Ishikawa (cell line): ENCODE results near the gene ZNF592.
A peak's percentile ranks its signal among the peaks of the same experiment; 100 is the strongest.

ENCODE experiments used
- CEBPB ChIP-seq: IDR thresholded peaks from 2 replicates; pipeline ENCODE4 v1.6.1; 2012
- CREB1 ChIP-seq: IDR thresholded peaks from 2 replicates; pipeline ENCODE4 v1.6.1; 2012; ENCODE audit warnings: low read depth
- EGR1 ChIP-seq: IDR thresholded peaks from 2 replicates; pipeline ENCODE4 v1.6.1; 2012
- EP300 ChIP-seq: IDR thresholded peaks from 2 replicates; pipeline ENCODE4 v1.6.1; 2012; ENCODE audit warnings: borderline replicate concordance
- FOXM1 ChIP-seq: IDR thresholded peaks from 2 replicates; pipeline ENCODE4 v1.6.1; 2012; ENCODE audit warnings: low read depth, borderline replicate concordance
- NFIC ChIP-seq: IDR thresholded peaks from 2 replicates; pipeline ENCODE4 v1.6.1; 2012
- RAD21 ChIP-seq: IDR thresholded peaks from 2 replicates; pipeline ENCODE4 v1.6.1; 2012; ENCODE audit warnings: low read depth
- REST ChIP-seq: IDR thresholded peaks from 2 replicates; pipeline ENCODE4 v1.6.1; 2012; ENCODE audit warnings: low read depth, mild to moderate bottlenecking
- TAF1 ChIP-seq: IDR thresholded peaks from 2 replicates; pipeline ENCODE4 v1.6.1; 2012; ENCODE audit warnings: low read depth, mild to moderate bottlenecking
- TCF12 ChIP-seq: IDR thresholded peaks from 2 replicates; pipeline ENCODE4 v1.6.1; 2012; ENCODE audit warnings: low read depth
- TEAD4 ChIP-seq: IDR thresholded peaks from 2 replicates; pipeline ENCODE4 v1.6.1; 2012
- YY1 ChIP-seq: IDR thresholded peaks from 2 replicates; pipeline ENCODE4 v1.6.1; 2012; ENCODE audit warnings: low read depth
- ZBTB7A ChIP-seq: IDR thresholded peaks from 2 replicates; pipeline ENCODE4 v1.6.1; 2012; ENCODE audit warnings: low read depth
- TF ChIP-seq, protein P1 (sequence below): IDR thresholded peaks from 2 replicates; pipeline ENCODE4 v1.6.1; 2012
- TF ChIP-seq, protein P2 (sequence below): IDR thresholded peaks from 2 replicates; pipeline ENCODE4 v1.6.1; 2012

Gene ZNF592

GRCh38 chr15:84703808-84704207 is 44.6 kb upstream of the ZNF592 start:
- TF ChIP-seq RAD21 (no peak), YY1 (no peak), EGR1 (no peak), TEAD4 (no peak), CREB1 (no peak), NFIC (no peak), REST (no peak), ZBTB7A (no peak), FOXM1 (no peak), EP300 (no peak), TAF1 (no peak)
- TF ChIP-seq, protein P1, sequence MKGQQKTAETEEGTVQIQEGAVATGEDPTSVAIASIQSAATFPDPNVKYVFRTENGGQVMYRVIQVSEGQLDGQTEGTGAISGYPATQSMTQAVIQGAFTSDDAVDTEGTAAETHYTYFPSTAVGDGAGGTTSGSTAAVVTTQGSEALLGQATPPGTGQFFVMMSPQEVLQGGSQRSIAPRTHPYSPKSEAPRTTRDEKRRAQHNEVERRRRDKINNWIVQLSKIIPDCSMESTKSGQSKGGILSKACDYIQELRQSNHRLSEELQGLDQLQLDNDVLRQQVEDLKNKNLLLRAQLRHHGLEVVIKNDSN: no peak

- TF ChIP-seq TEAD4: no peak
- no peak for TF ChIP-seq EGR1
- no peak for TF ChIP-seq CEBPB
- TF ChIP-seq, protein P1: no peak
- TF ChIP-seq CREB1: no peak
- TF ChIP-seq RAD21: no peak
- no peak for TF ChIP-seq YY1
- TF ChIP-seq NFIC: no peak
- TF ChIP-seq TAF1: no peak
- TF ChIP-seq, protein P2, sequence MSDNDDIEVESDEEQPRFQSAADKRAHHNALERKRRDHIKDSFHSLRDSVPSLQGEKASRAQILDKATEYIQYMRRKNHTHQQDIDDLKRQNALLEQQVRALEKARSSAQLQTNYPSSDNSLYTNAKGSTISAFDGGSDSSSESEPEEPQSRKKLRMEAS: no peak
- TF ChIP-seq FOXM1: no peak
- no peak for TF ChIP-seq TCF12
- TF ChIP-seq EP300: no peak
- no peak for TF ChIP-seq ZBTB7A
- TF ChIP-seq REST: no peak
Observed at GRCh38 chr15:84714372-84714771, 34.0 kb upstream of the ZNF592 start.

GRCh38 chr15:84714821-84715220 is 33.6 kb upstream of the ZNF592 start:
- TF ChIP-seq ZBTB7A: no peak

- TF ChIP-seq NFIC: no peak
- no peak for TF ChIP-seq FOXM1
- TF ChIP-seq RAD21: no peak
- TF ChIP-seq TCF12: no peak
- TF ChIP-seq REST: no peak
- TF ChIP-seq, protein P1: no peak
Observed at GRCh38 chr15:84715441-84716035, 32.9 kb upstream of the ZNF592 start.

DNA sequence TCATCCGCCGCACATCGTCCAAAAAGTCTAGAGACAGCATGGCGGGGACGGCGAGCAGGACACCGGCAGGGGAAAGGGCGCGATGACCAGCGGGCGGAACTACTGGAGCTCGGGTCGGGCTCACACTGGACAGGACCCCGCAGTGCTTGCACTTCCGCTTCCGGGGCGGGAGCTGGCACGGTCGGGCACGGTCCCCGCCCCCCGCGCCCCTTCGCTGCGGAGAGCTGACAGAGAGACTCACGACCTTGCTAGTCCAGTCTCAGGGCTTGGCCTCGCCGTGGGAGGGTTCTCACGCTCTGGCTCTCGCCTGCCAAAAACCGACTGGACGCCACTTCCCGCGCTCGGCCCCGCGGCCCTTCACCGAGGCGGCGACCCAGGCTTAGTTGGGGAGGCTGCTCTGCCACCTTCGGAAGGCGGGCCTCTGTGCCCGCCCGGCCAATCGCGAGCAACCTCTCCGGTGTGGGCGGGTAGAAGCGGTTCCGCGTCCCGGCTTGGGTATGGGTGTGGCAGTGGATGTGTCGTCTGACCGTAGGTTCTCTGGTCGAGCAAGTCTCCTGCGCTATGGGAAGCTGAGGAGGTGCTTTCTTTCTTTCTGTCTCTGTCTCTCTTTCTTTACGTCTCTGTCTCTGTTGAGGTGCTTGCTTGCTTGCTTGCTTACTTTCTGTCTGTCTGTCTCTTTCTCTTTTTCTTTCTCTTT is 32.2 kb upstream of the ZNF592 start, which contains the start of gene SEC11A:
SEC11A (minus strand) TSS at position 104 of the 697 bp plus-strand sequence; CDS start at position 40, 64 bp downstream.
- TF ChIP-seq TEAD4: no peak
- no peak for TF ChIP-seq FOXM1
- no peak; the same call in 1 of the 2 replicates for TF ChIP-seq EP300
- no peak for TF ChIP-seq CREB1
- no peak for TF ChIP-seq CEBPB
- TF ChIP-seq, protein P1: peak; percentile 58
- TF ChIP-seq, protein P2: peak; percentile 90
- no peak for TF ChIP-seq RAD21
- no peak for TF ChIP-seq ZBTB7A
- peak; percentile 87 for TF ChIP-seq TAF1
- TF ChIP-seq NFIC: peak; percentile 54; the same call in 1 of the 2 replicates
- no peak for TF ChIP-seq EGR1
- TF ChIP-seq REST: no peak
- TF ChIP-seq TCF12: 0 out of 2 replicates have a peak, but pooled peaks have one; percentile 62
- peak; percentile 84 for TF ChIP-seq YY1
